Naive B cell (primary cell): ENCODE results near the gene DLK2. TPM values are rescaled to one million over a fixed set of nuclear protein-coding genes. Genes with fewer than 3 reads are reported as not detected.
"Not testable (repeated sequence)": the region's sequence is repeated elsewhere in the genome, so short reads cannot be mapped to it uniquely, and the experiment has no call there.

Experiments
- ATAC-seq, 2 donors: fragments of 150-1000 bp; cut with Tn5 transposase; 2 replicates each; pipeline ENCODE4 v1.10.0; 2021; ENCODE audit warnings: low read depth in 2 of 2, mild to moderate bottlenecking in 2 of 2, moderate library complexity in 2 of 2
- DNase-seq: peaks from one replicate; pipeline ENCODE4 v3.0.0; 2022
- H3K27ac Mint-ChIP-seq, 6 donors: one replicate each; pipeline ENCODE4 v1.8.0; 2020 to 2022; ENCODE audit warnings: mild to moderate bottlenecking in 6 of 6, mixed read lengths in 6 of 6, moderate library complexity in 5 of 6, inconsistent platforms in 2 of 6
- H3K27me3 Mint-ChIP-seq, 3 donors: one replicate each; pipeline ENCODE4 v1.8.0; 2021 to 2022; ENCODE audit warnings: mixed read lengths in 3 of 3, mild to moderate bottlenecking in 1 of 3
- H3K36me3 Mint-ChIP-seq, 2 donors: one replicate each; pipeline ENCODE4 v1.8.0; 2020 to 2022; ENCODE audit warnings: mixed read lengths in 2 of 2, inconsistent platforms in 1 of 2, mild to moderate bottlenecking in 1 of 2
- H3K4me1 Mint-ChIP-seq, 3 donors: one replicate each; pipeline ENCODE4 v1.8.0; 2020 to 2022; ENCODE audit warnings: mixed read lengths in 3 of 3, inconsistent platforms in 1 of 3, mild to moderate bottlenecking in 1 of 3, moderate library complexity in 1 of 3
- H3K4me3 Mint-ChIP-seq, 8 donors: one replicate each; pipeline ENCODE4 v1.8.0; 2020 to 2022; ENCODE audit warnings: mild to moderate bottlenecking in 8 of 8, mixed read lengths in 8 of 8, moderate library complexity in 8 of 8, inconsistent platforms in 2 of 8
- H3K9me3 Mint-ChIP-seq, 7 donors: one replicate each; pipeline ENCODE4 v1.8.0; 2020 to 2022; ENCODE audit warnings: mixed read lengths in 7 of 7, mild to moderate bottlenecking in 5 of 7, inconsistent platforms in 2 of 7, moderate library complexity in 1 of 7
- polyA plus RNA-seq, 6 donors: library from polyadenylated mRNA; unstranded; fragments of 300-500 nt; fragmentation: Illumina TruSeq; gene quantifications; one replicate each; pipeline ENCODE4 v1.2.3, GENCODE V29; 2021; ENCODE audit warnings: low read depth in 6 of 6

The DLK2 gene, protein sequence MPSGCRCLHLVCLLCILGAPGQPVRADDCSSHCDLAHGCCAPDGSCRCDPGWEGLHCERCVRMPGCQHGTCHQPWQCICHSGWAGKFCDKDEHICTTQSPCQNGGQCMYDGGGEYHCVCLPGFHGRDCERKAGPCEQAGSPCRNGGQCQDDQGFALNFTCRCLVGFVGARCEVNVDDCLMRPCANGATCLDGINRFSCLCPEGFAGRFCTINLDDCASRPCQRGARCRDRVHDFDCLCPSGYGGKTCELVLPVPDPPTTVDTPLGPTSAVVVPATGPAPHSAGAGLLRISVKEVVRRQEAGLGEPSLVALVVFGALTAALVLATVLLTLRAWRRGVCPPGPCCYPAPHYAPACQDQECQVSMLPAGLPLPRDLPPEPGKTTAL
- polyA plus RNA-seq: under 1 TPM in 4 of 6 donors, not detected in 2; 0.34 to 0.39 (median 0.39) TPM

DNA sequence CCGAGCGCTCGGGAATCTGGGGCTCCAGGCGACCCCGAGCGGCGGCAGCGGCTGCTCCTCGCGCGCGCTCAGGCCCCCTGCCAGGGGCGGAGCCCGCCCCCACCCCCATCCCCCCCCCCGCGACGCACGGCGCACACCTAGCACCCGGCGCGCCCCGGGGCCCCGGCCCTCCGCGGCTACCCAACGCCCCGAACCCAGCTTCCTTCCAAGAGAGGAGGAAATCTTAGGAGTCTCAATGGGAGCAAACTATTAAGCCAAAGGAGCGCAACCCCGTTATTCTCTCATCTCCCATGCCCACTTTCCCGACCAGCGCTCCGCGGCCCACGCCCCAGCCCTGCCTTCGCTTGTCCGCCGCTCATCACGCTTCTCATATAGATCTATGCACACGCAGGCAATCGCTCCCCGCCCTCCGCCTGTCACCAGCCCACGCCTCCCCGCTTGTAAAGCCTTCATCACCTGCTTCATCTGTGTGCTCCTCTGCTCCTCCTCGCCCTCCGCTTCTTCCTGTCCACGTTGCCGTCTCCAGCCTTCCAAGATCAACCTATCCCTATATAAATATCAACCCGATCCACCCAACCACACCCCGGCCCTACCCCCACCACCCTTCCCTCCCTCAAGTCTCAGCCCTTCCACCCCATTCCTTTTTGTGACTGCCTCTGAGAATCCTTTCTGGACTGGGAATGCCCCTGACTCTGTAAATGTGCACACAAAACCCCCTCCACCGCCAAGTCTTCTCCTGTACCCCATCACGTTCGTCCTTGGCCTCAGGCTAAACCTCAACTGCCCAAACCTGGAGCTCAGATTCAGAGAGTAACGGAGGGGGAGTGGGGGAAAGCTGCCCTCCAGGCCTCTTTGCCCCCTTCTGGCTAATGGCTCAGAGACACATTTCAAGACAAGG, at the start of gene DLK2:
Gene DLK2, minus strand, starts transcription at position 18 of the 898 bp plus-strand sequence. CDS start 723 bp downstream, outside the sequence.
- ATAC-seq: peak; percentile 50 to 61
- no peaks in the 10 kb centered on the region for H3K36me3 Mint-ChIP-seq
- peaks cover 0 to 9% (median 5%) of the 10 kb centered on the region in 3 donors for H3K27me3 Mint-ChIP-seq
- peak within 1 kb of the TSS; percentile 60 to 97 (median 86) for H3K27ac Mint-ChIP-seq
- H3K9me3 Mint-ChIP-seq: no peaks in the 10 kb centered on the region
- H3K4me3 Mint-ChIP-seq: peak within 1 kb of the TSS; percentile 81 to 93 (median 90)
- H3K4me1 Mint-ChIP-seq: peaks cover 20 to 30% (median 21%) of the 10 kb centered on the region in 3 donors
- DNase-seq: peak; percentile 38

GRCh38 chr6:43503443-43503842, 48.1 kb upstream of the DLK2 start:
- no peak for ATAC-seq
- Mint-ChIP-seq H3K36me3 (peaks cover 11 to 36% of the 10 kb centered on the region in 2 donors), H3K4me3 (no peak overlapping the region)

GRCh38 chr6:43502666-43503065, 47.3 kb upstream of the DLK2 start:
- DNase-seq: no peak
- no peak for ATAC-seq
- Mint-ChIP-seq H3K27ac (peak overlapping the region in 1 of 6 donors; percentile 88), H3K36me3 (peaks cover 11 to 36% of the 10 kb centered on the region in 2 donors), H3K9me3 (no peaks in the 10 kb centered on the region), H3K27me3 (no peaks in the 10 kb centered on the region), H3K4me3 (no peak overlapping the region), H3K4me1 (peaks cover 2 to 17% (median 7%) of the 10 kb centered on the region in 3 donors)

More at GRCh38 chr6:43503443-43503842, 48.1 kb upstream of the DLK2 start:
- peaks cover under 1 to 6% (median 5%) of the 10 kb centered on the region in 3 donors for H3K27me3 Mint-ChIP-seq
- no peaks in the 10 kb centered on the region for H3K9me3 Mint-ChIP-seq
- peak overlapping the region in 1 of 6 donors; percentile 16 for H3K27ac Mint-ChIP-seq
- H3K4me1 Mint-ChIP-seq: peaks cover 4 to 18% (median 11%) of the 10 kb centered on the region in 3 donors
- no peak for DNase-seq

- Mint-ChIP-seq H3K36me3 (peaks cover 11 to 30% of the 10 kb centered on the region in 2 donors), H3K27ac (peak overlapping the region in 2 of 6 donors; percentile 21 to 33), H3K4me1 (no peaks in the 10 kb centered on the region), H3K4me3 (no peak overlapping the region), H3K9me3 (no peaks in the 10 kb centered on the region), H3K27me3 (no peaks in the 10 kb centered on the region)
- ATAC-seq: no peak
- no peak for DNase-seq
Measured at GRCh38 chr6:43500921-43501320, 45.6 kb upstream of the DLK2 start.

- Mint-ChIP-seq H3K9me3 (no peaks in the 10 kb centered on the region), H3K4me3 (no peak overlapping the region), H3K27me3 (no peaks in the 10 kb centered on the region), H3K27ac (no peak overlapping the region), H3K36me3 (peaks cover 11 to 30% of the 10 kb centered on the region in 2 donors), H3K4me1 (peaks cover 6 to 8% (median 7%) of the 10 kb centered on the region in 3 donors)
- ATAC-seq: no peak
- no peak for DNase-seq
Measured at GRCh38 chr6:43499028-43499815, 43.9 kb upstream of the DLK2 start.

DNA sequence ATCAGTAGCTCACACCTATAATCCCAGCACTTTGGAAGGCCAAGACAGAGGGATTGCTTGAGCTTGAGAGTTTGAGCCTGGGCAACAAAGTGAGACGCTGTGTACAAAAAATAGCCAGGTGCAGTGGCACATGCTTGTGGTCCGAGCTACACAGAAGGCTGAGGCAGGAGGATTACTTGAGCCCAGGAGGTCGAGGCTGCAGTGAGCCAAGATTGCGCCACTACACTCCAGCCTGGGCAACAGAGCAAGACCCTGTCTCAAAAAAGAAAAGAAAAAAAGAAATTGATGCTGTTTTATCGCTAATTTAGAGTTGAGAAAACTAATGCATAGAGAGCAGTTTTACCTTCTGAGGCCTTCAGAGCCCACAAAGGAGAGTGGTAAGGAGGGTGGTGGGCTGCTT, 42.9 kb upstream of the DLK2 start:
- H3K4me3 Mint-ChIP-seq, H3K27me3 Mint-ChIP-seq, H3K9me3 Mint-ChIP-seq, DNase-seq, ATAC-seq: not testable (repeated sequence)
- peaks cover 7 to 12% (median 8%) of the 10 kb centered on the region in 3 donors for H3K4me1 Mint-ChIP-seq
- H3K36me3 Mint-ChIP-seq: peaks cover 11 to 23% of the 10 kb centered on the region in 2 donors
- peak overlapping the region in 1 of 6 donors; percentile 32 for H3K27ac Mint-ChIP-seq

DNA sequence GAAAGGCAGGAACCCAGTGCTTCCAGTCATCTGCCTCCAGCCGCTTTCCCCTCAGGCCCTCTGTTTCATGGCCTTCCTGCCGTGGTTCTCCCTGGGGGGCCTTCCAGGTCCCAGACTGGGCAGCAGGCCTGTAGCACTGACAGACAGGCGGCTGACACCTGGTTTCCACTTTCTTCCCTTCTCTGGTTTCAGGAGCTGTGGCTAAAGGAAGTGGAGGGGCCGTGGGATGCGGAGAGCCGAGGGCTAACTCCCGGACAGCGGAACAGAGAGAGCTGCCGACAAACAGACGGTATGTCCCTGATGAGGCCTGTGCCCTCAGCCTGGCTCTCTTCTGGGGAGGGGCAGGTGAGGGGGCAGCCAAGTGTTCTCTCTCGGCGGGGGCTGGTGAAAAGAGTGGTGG, 42.3 kb upstream of the DLK2 start:
- no peak for ATAC-seq
- H3K9me3 Mint-ChIP-seq: no peaks in the 10 kb centered on the region
- peaks cover 10 to 13% (median 10%) of the 10 kb centered on the region in 3 donors for H3K4me1 Mint-ChIP-seq
- no peaks in the 10 kb centered on the region for H3K27me3 Mint-ChIP-seq
- H3K36me3 Mint-ChIP-seq: peaks cover 11 to 17% of the 10 kb centered on the region in 2 donors
- no peak overlapping the region for H3K4me3 Mint-ChIP-seq
- DNase-seq: no peak
- no peak overlapping the region for H3K27ac Mint-ChIP-seq

DNA sequence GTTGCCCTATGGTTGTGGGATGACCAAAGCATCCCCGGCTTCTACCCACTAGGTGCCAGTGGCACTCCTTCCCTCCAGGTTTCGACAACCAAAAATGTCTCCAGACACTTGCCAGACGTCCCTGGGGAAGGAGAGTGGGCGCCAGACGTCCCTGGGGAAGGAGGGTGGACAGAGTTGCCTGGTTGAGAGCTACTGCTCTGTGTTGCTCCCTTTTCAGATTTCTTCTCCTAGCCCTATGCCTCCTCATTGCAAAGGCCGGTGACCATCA, 41.7 kb upstream of the DLK2 start:
- Mint-ChIP-seq H3K4me1 (peaks cover 14 to 18% (median 15%) of the 10 kb centered on the region in 3 donors), H3K27me3 (no peaks in the 10 kb centered on the region), H3K27ac (peak overlapping the region in 1 of 6 donors; percentile 36), H3K4me3 (no peak overlapping the region), H3K9me3 (no peaks in the 10 kb centered on the region), H3K36me3 (peaks cover 11% of the 10 kb centered on the region in 2 donors)
- no peak for ATAC-seq
- DNase-seq: no peak

DNA sequence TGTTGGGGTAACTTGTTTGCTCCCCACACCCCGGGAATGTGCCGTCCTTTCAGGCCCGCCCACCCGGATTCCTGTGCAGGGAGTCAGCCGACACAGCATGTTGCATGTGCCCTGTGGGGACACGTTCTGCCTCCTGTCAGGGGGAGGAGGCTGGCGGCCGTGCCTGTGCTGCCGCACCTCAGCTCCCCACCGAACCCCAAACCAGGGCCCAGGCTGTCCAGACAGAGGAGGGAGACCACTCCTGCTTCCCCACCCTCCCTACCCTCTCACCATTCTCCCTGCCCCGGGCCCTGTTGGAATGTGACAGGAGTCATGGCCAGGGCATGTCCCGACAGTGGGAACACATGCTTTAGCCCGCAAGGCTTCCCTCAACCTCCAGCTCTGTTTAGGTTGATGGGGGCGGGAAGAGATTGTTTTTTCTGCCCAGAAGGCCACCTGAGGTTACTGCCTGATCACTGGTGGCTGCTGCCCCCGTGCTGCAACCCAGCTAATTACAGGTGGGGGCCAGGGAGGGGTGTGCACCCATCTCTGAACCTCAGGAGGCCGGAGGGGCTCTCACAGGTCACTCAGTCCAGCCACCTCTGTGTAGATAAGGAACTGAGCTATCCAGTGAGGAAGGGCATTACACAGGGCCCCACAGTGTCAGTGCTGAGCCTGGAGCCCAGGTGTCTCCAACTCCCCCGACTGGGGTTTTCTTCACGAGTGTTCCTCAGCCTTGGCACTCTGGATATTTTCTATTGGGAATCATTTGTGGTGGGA, 41.2 kb upstream of the DLK2 start:
- Mint-ChIP-seq H3K27ac (peak overlapping the region in 1 of 6 donors; percentile 36), H3K36me3 (peaks cover 6 to 8% of the 10 kb centered on the region in 2 donors), H3K4me3 (no peak overlapping the region), H3K4me1 (peaks cover 14 to 18% (median 15%) of the 10 kb centered on the region in 3 donors), H3K9me3 (no peaks in the 10 kb centered on the region), H3K27me3 (no peaks in the 10 kb centered on the region)
- DNase-seq (no peak), ATAC-seq (peak in 1 of 2 donors; percentile 43)

- ATAC-seq (no peak), DNase-seq (no peak)
- Mint-ChIP-seq H3K27me3 (no peaks in the 10 kb centered on the region), H3K4me1 (peaks cover 14 to 18% (median 15%) of the 10 kb centered on the region in 3 donors), H3K4me3 (no peak overlapping the region), H3K36me3 (peaks cover 0 to 1% of the 10 kb centered on the region in 2 donors), H3K27ac (peak overlapping the region in 2 of 6 donors; percentile 81 to 84), H3K9me3 (no peaks in the 10 kb centered on the region)
Measured at GRCh38 chr6:43495409-43495941, 40.1 kb upstream of the DLK2 start.

- H3K27me3 Mint-ChIP-seq: no peaks in the 10 kb centered on the region
- H3K27ac Mint-ChIP-seq: no peak overlapping the region
- no peaks in the 10 kb centered on the region for H3K9me3 Mint-ChIP-seq
- H3K4me1 Mint-ChIP-seq: peaks cover 18 to 21% (median 20%) of the 10 kb centered on the region in 3 donors
- no peak overlapping the region for H3K4me3 Mint-ChIP-seq
- DNase-seq: no peak
- no peak for ATAC-seq
- H3K36me3 Mint-ChIP-seq: no peaks in the 10 kb centered on the region
Measured at GRCh38 chr6:43494766-43495165, 39.4 kb upstream of the DLK2 start.

DNA sequence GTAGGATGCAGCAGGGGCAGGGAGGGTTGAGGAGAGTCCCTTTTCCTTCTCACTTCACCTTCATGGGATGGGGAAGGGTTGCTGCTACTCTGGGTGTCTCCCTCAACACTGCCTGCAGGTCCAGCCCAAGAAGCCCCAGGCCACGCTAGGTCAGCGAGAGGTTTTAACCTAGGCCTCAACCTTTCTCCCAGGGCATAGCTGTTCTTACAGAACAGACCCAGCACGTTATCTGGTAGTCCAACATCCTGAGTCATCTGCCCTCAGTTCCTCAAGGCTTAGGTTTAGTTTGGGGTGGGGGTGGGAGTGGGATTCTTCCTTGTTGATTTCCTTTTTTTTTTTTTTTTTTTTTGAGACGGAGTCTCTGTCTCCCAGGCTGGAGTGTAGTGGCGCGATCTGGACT, 39.0 kb upstream of the DLK2 start:
- Mint-ChIP-seq H3K4me3 (no peak overlapping the region), H3K36me3 (no peaks in the 10 kb centered on the region), H3K9me3 (no peaks in the 10 kb centered on the region), H3K27ac (no peak overlapping the region), H3K4me1 (peaks cover 18 to 22% (median 21%) of the 10 kb centered on the region in 3 donors), H3K27me3 (no peaks in the 10 kb centered on the region)
- DNase-seq (no peak), ATAC-seq (no peak)
